WERI-Rb-1 (cell line): ENCODE measurements around the gene PMM1.

Source experiments
- DNase-seq: peaks from one replicate; pipeline ENCODE4 v3.0.0-alpha.2; 2020
- H3K27ac ChIP-seq: fragments of 250-450 bp; sonication (Bioruptor Pico); 2 replicates; pipeline ENCODE4 v1.5.1; 2020; ENCODE audit warnings: mild to moderate bottlenecking, moderate library complexity
- H3K27me3 ChIP-seq: fragments of 250-450 bp; sonication (Bioruptor Pico); 2 replicates; pipeline ENCODE4 v1.5.1; 2021; ENCODE audit warnings: mild to moderate bottlenecking, low read depth, moderate library complexity; ENCODE audit not compliant: insufficient read depth, severe bottlenecking
- H3K36me3 ChIP-seq: fragments of 250-450 bp; sonication (Bioruptor Pico); 2 replicates; pipeline ENCODE4 v1.5.1; 2020; ENCODE audit warnings: mild to moderate bottlenecking, moderate library complexity
- H3K4me3 ChIP-seq: 2 replicates; pipeline ENCODE4 v1.5.1; 2011; ENCODE audit warnings: low read depth, mild to moderate bottlenecking, control low read depth, low read length
- H3K9me3 ChIP-seq: fragments of 250-450 bp; sonication (Bioruptor Pico); 2 replicates; pipeline ENCODE4 v1.5.1; 2021; ENCODE audit warnings: mild to moderate bottlenecking, moderate library complexity; ENCODE audit not compliant: severe bottlenecking
- CTCF ChIP-seq: IDR thresholded peaks from 2 replicates; pipeline ENCODE4 v1.5.1; 2011; ENCODE audit warnings: low read depth, mild to moderate bottlenecking, control low read depth, inconsistent platforms, low read length

The PMM1 gene

GRCh38 chr22:41587347-41587723, 2.3 kb downstream of the PMM1 start:
- Histone ChIP-seq H3K9me3 (no peaks in the 10 kb centered on the region), H3K36me3 (peaks cover 9% of the 10 kb centered on the region), H3K4me3 (no peak overlapping the region), H3K27ac (no peak overlapping the region), H3K27me3 (no peaks in the 10 kb centered on the region)
- no peak for DNase-seq
- no peak for TF ChIP-seq CTCF

- Histone ChIP-seq H3K27me3 (no peaks in the 10 kb centered on the region), H3K36me3 (peaks cover 5% of the 10 kb centered on the region), H3K27ac (no peak overlapping the region), H3K4me3 (no peak overlapping the region), H3K9me3 (no peaks in the 10 kb centered on the region)
- no peak for TF ChIP-seq CTCF
- DNase-seq = no peak
Observed at GRCh38 chr22:41585898-41586297, 3.7 kb downstream of the PMM1 start.

GRCh38 chr22:41584881-41585280, 4.8 kb downstream of the PMM1 start:
- Histone ChIP-seq H3K36me3 (peaks cover 9% of the 10 kb centered on the region), H3K27ac (no peak overlapping the region), H3K9me3 (no peaks in the 10 kb centered on the region), H3K4me3 (no peak overlapping the region), H3K27me3 (no peaks in the 10 kb centered on the region)
- no peak for DNase-seq
- TF ChIP-seq CTCF = no peak

GRCh38 chr22:41582694-41583093, 6.9 kb downstream of the PMM1 start:
- Histone ChIP-seq H3K27ac (no peak overlapping the region), H3K36me3 (peaks cover 9% of the 10 kb centered on the region), H3K27me3 (no peaks in the 10 kb centered on the region), H3K4me3 (no peak overlapping the region), H3K9me3 (no peaks in the 10 kb centered on the region)
- DNase-seq = no peak
- no peak for TF ChIP-seq CTCF

GRCh38 chr22:41579997-41580355, 9.7 kb downstream of the PMM1 start:
- peaks cover 25% of the 10 kb centered on the region for H3K36me3 ChIP-seq
- H3K4me3 ChIP-seq = no peak overlapping the region
- H3K27ac ChIP-seq = no peak overlapping the region
- H3K9me3 ChIP-seq = no peaks in the 10 kb centered on the region
- H3K27me3 ChIP-seq = no peaks in the 10 kb centered on the region
- TF ChIP-seq CTCF = no peak
- no peak for DNase-seq

- H3K27ac ChIP-seq = no peak overlapping the region
Observed at GRCh38 chr22:41579297-41579996, 10.2 kb downstream of the PMM1 start.

More at GRCh38 chr22:41579297-41579996, 10.2 kb downstream of the PMM1 start:
- Histone ChIP-seq H3K4me3 (no peak overlapping the region), H3K9me3 (no peaks in the 10 kb centered on the region), H3K36me3 (peaks cover 20% of the 10 kb centered on the region), H3K27me3 (no peaks in the 10 kb centered on the region)
- DNase-seq = no peak
- no peak for TF ChIP-seq CTCF
